WI38 (cell line): Measurements from ENCODE around the gene DGAT2.

Experiments
- H3K4me3 ChIP-seq: 2 replicates; pipeline ENCODE4 v1.5.1; 2011; ENCODE audit warnings: low read depth, mild to moderate bottlenecking, control low read depth, low read length
- TF ChIP-seq, protein P1 (sequence below): IDR thresholded peaks from 2 replicates; pipeline ENCODE4 v1.5.1; 2012; ENCODE audit warnings: low read depth, mild to moderate bottlenecking, control low read depth, low read length

DGAT2 gene

DNA sequence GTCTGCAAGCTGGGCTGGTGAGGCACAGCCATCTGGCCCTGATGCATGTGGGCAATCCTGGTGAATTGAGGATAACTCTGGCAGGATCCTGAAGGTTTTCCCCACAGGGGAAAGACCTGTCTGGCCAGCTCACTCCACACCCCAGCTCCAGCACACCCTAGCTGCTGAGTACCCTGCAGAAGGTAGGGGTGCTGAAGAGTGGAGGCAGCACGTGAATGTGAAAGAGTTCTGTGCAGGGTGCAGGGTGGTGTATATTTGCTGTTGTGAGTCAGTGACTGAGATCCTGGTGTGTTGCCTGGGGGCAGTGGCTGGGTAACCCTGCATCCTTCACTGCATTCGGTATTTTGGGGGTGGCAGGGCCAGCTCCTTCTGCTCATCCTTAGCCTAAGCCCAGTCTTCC, 22.4 kb downstream of the DGAT2 start:
- TF ChIP-seq, protein P1, sequence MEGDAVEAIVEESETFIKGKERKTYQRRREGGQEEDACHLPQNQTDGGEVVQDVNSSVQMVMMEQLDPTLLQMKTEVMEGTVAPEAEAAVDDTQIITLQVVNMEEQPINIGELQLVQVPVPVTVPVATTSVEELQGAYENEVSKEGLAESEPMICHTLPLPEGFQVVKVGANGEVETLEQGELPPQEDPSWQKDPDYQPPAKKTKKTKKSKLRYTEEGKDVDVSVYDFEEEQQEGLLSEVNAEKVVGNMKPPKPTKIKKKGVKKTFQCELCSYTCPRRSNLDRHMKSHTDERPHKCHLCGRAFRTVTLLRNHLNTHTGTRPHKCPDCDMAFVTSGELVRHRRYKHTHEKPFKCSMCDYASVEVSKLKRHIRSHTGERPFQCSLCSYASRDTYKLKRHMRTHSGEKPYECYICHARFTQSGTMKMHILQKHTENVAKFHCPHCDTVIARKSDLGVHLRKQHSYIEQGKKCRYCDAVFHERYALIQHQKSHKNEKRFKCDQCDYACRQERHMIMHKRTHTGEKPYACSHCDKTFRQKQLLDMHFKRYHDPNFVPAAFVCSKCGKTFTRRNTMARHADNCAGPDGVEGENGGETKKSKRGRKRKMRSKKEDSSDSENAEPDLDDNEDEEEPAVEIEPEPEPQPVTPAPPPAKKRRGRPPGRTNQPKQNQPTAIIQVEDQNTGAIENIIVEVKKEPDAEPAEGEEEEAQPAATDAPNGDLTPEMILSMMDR, result no peak
- H3K4me3 ChIP-seq, result no peak overlapping the region

DNA sequence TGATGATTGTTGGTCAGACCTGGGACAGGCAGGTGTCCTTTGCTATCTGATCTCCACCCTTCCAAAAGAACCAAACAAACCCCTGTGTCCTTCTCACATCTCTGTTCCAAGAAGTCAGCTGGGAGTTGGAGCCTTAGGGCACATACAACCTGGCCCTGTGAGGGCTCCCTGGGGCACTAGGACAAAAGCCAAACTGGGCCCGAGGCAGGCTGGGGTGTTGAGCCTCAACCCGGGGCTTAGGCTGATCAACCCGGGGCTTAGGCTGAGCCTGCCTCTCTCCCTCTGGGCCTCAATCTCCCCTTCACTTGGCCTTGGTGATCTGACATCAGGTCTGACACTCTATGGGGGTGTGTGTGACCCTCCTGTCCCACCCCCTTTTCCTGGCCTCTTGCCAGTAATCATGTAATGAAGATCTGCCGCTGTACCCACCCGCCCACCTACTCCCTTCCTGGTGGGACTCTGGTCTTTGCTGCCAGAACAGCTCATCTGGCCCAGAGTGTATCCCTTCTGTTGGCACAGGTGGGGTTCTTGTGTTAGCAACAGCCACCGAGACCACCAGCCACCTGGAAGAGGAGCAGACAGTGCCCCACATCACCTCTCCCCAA, 23.7 kb downstream of the DGAT2 start:
- H3K4me3 ChIP-seq, result no peak overlapping the region
- TF ChIP-seq, protein P1, result no peak

DNA sequence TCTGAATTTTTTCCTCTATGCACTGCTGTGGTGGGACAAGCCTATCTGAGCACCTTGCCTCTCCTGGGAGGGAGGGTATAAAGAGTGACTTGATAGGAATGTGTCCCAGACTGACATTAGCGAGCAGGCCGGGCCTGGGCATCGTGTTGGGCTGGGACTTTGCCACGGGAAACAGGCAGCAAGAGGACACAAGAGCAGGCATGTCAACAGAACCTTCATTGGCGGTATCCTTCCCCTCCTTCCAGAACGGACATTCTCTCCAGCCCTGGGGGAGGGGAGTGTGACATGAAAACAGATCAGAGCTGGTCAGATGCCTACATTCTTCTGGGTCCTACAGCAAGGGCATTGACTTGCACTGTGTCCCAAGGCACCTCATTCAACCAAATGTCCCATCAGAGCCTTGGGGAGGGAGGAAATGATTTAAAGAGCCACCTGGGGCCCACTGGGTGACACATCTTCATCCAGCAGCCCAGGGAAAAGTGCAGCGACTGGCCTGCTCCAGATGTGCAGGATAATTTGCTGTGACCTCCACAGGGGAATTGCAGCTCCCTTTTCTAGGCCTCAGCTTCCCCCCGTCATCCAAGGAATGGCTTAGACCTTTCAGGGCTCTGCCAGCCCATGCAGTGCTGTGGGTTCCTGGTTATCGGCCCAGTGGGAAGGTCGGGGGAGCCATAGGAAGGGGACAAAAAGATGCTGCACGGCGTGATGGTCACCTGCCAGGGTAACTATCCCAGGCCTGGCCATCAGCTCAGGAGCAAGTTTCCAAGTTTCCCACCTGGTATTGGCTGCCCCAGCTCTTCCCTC, 24.6 kb downstream of the DGAT2 start:
- no peak overlapping the region for H3K4me3 ChIP-seq
- TF ChIP-seq, protein P1, result no peak

DNA sequence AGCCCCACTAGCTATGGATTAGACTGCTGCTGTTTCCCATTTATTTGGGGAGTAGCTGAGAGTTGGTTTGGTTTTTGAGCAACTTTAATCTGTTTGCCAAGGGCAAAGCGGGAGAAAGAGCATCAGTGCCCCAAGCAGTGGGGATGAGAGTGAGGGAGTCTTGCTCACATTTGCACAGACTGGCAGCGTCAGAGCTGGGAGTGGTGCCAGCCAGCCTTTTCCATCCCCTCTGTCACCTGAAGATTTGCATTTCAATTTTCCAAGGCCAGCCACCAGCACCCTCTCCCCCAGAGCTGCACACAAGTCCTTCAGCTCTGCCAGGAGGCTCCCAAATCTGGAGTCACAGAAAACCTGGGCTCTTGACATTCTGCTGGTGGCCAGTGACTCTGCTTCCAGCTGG, 25.4 kb downstream of the DGAT2 start:
- no peak overlapping the region for H3K4me3 ChIP-seq
- TF ChIP-seq, protein P1, result no peak

DNA sequence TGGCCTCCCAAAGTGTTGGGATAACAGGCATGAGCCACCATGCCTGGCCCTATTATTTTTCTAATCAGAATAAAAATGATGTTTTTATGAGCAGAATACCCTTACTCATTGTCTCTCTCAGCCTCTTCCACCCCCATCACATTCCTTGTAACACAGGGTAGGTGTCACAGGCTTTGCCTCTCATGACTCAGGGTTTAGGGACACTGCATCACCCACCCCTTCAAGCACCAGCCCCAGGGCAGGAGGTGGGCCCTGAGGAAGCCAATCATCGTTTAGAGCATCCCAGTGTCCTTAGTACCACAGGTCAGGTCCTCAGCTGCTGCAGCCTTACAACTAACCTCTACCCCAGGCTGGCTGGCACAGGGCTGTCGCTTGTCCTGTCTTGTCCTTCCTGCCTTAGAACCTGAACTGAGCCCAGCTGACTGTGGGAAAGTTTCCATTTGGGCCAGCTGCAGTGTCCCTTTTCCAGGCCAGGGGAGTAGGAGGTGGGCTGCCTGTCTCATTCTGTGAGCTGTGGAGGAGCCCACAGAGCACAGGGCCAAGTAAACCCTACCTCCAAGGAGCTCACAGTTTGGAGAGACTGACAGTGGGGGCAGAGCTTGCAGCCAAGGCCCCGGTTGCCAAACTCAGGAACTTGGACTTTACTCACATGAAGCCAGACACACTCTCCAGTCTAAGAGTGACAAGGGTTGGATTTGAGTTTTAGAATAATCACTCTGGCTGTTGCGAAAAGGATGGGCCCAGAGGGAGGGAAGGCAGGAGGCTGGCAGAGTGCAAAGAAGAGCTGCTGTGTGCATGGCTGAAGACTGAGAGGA, 26.9 kb downstream of the DGAT2 start:
- H3K4me3 ChIP-seq, result no peak overlapping the region
- TF ChIP-seq, protein P1, result no peak

DNA sequence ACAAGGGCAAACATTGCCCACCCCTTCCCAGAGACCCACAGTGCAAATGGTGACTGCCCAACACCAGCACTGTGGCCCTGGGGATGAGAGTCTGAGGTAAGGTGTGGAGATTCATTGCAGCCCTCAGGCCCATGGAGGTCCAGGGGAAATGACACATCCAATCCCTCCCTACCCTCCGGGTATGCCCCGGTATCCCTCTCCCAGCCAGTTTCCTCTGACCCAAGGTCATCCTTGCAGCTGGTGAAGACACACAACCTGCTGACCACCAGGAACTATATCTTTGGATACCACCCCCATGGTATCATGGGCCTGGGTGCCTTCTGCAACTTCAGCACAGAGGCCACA, 27.5 kb downstream of the DGAT2 start:
- H3K4me3 ChIP-seq, result no peak overlapping the region
- TF ChIP-seq, protein P1, result no peak

DNA sequence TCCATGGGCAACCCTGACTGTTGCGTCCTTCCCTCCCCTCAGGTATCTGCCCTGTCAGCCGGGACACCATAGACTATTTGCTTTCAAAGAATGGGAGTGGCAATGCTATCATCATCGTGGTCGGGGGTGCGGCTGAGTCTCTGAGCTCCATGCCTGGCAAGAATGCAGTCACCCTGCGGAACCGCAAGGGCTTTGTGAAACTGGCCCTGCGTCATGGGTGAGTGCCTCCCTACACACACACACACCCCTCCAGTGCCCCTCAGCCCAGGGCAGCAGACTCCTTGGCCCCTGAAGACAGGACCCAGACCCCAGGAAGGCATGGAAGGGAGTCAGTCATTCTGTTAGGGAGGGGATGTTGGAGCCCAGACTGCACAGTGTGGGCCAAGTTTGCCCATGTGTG, 28.5 kb downstream of the DGAT2 start:
- TF ChIP-seq, protein P1, result no peak
- no peak overlapping the region for H3K4me3 ChIP-seq
